ENCODE data around the gene PLS3.

- TF ChIP-seq MXI1 (IDR thresholded peaks at IDR 0.05; ENCODE audit: low read depth, low read length) (no peak), CREBBP (IDR thresholded peaks at IDR 0.05; ENCODE audit: low read depth, low read length) (no peak), CCNT2 (IDR thresholded peaks at IDR 0.05; ENCODE audit: borderline replicate concordance, extremely low read depth, insufficient read length, low read depth, low read length) (no peak)
- TF ChIP-seq, protein P1, sequence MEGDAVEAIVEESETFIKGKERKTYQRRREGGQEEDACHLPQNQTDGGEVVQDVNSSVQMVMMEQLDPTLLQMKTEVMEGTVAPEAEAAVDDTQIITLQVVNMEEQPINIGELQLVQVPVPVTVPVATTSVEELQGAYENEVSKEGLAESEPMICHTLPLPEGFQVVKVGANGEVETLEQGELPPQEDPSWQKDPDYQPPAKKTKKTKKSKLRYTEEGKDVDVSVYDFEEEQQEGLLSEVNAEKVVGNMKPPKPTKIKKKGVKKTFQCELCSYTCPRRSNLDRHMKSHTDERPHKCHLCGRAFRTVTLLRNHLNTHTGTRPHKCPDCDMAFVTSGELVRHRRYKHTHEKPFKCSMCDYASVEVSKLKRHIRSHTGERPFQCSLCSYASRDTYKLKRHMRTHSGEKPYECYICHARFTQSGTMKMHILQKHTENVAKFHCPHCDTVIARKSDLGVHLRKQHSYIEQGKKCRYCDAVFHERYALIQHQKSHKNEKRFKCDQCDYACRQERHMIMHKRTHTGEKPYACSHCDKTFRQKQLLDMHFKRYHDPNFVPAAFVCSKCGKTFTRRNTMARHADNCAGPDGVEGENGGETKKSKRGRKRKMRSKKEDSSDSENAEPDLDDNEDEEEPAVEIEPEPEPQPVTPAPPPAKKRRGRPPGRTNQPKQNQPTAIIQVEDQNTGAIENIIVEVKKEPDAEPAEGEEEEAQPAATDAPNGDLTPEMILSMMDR (IDR thresholded peaks at IDR 0.05 in 2 of 3, conservative IDR thresholded peaks at IDR 0.05 in 1 of 3; ENCODE audit: insufficient read depth in 2 of 3, low read depth in 1 of 3, low read length in 3 of 3): no peak
These were observed 12.2 kb downstream of the PLS3 start for GRCh38 chrX:115573185-115573584.
